Measurements from ENCODE around the gene LSMEM2.
"Not testable (repeated sequence)": the region's sequence is repeated elsewhere in the genome, so short reads cannot be mapped to it uniquely, and the experiment has no call there.

Gene LSMEM2

DNA sequence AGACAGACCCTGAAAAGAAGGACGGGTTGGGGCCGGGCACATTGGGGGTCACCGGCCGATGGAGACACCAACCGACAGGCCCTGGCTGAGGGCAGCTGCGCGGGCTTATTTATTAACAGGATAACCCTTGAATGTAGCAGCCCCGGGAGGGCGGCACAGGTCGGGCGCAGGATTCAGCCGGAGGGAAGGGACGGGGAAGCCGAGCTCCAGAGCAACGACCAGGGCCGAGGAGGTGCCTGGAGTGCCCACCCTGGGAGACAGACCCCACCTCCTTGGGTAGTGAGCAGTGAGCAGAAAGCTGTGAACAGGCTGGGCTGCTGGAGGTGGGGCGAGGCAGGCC, 2.2 kb upstream of the LSMEM2 start:
- FAIRE-seq: no peak
- DNase-seq (ENCODE audit: low spot score): no peak

DNA sequence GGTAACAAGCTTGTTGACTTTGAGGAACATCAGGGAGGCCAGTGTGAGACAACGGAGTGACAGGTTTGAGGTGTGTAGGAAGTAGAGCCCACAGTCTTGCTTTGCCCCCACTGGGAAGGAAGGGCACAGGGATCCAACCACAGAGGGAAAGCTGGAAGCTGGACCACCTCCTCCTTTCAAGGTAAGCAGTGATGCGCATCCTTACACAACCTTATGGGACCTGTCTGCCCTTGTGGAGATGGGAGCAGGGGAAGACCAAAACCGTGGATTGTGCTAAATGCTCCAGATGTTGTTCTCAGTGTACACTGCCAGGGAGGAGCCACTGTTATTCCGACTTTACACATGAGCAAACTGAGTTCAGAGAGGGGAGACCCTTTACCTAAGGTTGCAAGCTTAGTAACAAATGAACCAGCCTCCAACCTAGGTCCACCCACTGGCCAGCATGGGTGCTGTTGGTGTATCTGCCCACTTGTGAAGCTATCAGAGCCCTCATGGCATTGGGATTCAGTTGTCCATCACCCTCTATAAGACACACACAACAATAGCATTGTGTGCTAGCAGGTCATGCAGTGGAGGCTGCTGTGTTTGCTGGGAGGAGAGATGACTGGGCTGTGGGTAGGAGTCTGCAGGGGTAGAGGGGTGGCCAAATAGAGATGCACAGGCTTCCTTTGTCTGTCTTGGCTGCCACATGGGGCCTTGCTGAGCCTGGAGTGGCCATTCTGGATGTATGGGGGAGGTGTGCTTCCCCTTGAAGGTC, 586 bp upstream of the LSMEM2 start:
- FAIRE-seq: no peak
- no peak for DNase-seq (ENCODE audit: low spot score)

DNA sequence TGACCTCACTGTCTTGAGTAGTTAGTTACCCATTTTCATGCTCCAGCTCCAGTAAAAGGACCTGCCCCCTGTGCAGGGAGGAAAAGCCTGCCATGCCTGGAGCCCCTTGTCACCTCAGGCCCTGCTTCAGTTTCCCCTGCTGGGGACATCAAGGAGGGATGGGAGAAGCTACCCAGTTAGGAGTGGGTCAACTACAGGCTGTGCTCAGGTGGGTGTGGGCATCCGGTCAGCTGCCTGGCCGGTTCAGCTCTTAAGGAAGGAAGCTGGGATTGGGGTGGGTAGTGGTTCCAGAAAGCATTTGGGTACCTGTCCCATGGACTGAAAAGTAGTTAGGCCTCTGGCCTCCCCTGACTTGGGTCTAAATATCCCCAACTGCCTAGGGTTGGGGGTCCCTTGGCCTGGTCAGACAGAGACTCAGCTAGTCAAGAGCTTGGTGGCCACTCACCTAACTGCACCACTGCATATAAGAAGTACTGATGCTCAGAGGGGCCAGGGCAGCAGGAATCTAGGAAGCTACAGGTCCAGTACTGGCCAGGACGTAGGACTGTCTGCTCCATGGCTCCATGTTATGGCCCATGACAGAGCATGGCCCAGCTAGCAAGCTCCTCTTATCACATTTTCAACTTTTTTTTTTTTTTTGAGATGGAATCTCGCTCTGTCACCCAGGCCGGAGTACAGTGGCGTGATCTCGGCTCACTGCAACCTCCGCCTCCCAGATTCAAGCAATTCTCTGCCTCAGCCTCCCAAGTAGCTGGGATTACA, 549 bp downstream of the LSMEM2 start:
- DNase-seq (ENCODE audit: low spot score) (no peak), FAIRE-seq (no peak)

DNA sequence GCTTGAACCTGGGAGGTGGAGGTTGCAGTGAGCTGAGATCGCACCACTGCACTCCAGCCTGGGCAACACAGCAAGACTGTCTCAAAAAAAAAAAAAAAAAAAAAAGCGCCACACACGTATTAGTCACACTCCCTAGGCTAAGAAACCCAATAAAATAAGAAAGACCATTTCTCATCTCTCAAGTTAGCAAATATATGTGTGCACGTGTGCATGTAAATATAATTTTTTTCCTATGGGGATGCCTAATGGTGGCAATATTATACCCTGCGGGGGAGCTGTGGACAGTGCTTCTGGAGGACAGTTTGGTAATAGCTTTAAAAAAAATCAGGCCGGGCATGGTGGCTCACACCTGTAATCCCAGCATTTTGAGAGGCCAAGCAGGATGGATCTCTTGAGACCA, 5.2 kb downstream of the LSMEM2 start:
- DNase-seq (ENCODE audit: low spot score); FAIRE-seq: not testable (repeated sequence)

DNA sequence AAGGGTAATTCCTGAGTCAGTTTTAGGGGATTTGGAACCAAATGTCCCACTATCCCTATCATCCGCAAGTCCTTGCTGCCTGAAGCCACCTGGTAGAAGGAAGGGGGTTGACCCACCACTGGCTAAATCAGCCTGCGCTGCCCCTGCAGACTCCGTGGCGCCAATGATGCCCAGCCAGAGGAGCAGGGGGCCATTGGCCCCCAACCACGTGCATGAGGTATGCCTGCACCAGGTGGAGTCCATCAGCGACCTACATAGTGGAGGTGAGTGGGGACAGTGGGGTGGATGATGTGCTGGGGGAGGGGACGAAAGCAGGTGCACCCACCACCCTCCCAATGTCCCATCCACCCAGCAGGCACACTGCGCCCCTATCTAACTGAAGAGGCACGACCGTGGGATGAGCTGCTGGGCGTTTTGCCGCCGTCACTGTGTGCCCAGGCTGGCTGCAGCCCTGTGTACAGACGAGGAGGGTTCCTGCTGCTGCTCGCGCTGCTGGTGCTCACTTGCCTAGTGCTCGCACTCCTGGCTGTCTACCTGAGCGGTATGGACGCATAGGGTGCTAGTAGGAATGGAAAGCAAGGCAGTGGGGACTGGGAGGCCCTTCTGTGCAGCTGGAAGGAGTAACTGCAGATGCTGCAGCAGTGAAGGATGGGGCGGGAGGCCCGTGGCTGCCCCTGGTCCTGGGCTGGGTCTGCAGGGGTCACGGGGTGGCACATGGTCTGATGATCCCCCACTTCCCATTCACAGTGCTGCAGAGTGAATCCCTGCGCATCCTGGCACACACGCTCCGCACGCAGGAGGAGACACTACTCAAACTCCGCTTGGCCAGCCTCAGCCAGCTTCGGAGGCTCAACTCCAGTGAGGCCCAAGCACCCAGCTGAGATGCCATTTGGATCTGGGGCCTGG, 7.7 kb downstream of the LSMEM2 start:
- FAIRE-seq (peak; percentile 37), DNase-seq (ENCODE audit: low spot score) (no peak)

DNA sequence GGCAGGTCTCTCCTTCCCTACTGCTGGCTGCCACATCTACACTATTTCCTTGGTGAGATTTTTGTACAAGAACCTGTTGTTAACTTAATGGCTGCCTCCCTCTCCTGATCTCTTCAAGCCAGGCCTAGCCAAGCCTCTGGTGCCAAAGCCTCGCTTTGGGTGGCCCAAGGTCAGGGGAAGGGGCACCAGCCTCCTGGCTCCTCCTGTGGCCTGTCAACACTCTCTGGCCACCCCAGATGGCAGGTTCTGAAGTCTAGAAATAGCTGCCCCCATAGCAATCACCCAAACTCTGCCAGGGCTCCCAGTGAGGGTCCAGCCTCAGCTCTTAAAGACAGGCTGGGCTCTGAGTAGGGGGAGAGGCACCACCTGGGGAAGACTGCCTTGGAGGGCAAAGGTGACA, 8.4 kb downstream of the LSMEM2 start:
- FAIRE-seq (no peak), DNase-seq (ENCODE audit: low spot score) (no peak)

DNA sequence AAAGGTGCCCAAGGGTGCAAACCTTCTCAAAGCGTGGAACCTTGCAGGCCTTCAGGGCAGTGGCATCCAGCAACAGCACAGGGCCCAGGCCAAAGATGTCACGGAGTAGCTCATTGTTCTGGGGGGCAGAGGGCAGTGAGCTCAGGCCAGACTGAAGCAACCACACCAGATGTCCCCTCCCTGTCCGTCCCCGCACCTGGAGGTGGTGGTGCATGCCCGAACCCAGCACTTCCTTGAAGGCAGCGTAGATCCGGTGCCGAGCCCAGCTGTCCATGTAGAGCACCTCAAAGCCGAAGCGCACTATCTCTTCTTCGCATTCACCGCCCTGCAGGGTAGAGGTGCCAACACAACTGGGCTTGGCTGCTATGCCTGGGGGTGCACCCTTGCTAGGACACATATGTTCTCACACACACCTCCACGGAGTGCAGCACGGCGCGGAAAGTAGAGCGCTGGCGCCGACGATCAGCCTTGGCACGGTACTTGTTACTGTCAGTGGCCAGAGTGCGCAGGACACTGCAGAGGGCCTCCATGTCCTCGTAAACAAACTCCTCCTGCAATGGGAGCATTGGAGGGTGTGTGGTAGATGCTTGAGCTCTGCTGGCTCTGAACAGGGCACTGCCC, 9.6 kb downstream of the LSMEM2 start:
- DNase-seq (ENCODE audit: low spot score) (no peak), FAIRE-seq (no peak)

DNA sequence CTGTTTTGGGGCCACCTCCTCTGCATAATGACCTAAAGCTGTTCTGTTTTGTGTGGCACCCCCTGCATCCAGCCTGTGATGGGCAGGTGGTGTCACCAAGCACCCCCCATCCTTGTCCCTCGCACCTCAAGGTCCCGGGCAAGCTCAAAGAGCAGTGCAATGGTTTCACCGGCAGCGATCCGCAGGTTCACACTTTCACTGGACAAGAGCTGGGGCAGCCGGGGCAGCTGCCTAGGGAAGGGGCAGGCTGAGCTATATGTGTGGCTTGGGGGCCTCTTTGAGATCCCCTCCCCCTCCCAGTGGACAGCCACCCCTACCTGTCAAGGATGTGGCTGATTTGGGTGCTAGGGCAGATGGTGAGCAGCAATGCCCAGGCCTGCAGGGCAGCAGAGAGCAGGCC, 10.2 kb downstream of the LSMEM2 start:
- DNase-seq (ENCODE audit: low spot score) (no peak), FAIRE-seq (no peak)

DNA sequence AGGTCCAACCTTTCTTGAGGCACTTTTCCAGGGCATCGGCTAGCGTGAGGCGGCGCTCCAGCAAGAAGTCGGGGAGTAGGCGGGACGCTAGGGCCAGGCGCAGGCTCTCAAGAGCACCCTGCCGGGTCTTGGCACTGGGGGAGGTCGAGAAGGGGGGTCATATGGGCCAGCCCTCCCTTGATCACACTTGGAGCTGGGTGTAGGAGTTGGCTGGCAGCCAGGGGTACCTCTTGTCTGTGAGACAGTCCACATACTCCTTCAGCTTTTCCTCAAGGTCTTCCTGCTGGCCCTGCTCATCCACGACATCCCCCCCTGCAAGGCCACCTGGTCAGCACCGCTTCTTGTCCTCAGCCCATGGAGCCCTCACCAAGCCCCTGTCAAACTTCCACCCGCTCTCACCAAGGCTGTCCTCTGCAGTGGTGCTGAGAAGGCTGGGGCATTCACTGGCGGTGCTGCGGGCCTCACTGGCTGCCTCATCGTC, 11.3 kb downstream of the LSMEM2 start:
- FAIRE-seq: no peak

DNA sequence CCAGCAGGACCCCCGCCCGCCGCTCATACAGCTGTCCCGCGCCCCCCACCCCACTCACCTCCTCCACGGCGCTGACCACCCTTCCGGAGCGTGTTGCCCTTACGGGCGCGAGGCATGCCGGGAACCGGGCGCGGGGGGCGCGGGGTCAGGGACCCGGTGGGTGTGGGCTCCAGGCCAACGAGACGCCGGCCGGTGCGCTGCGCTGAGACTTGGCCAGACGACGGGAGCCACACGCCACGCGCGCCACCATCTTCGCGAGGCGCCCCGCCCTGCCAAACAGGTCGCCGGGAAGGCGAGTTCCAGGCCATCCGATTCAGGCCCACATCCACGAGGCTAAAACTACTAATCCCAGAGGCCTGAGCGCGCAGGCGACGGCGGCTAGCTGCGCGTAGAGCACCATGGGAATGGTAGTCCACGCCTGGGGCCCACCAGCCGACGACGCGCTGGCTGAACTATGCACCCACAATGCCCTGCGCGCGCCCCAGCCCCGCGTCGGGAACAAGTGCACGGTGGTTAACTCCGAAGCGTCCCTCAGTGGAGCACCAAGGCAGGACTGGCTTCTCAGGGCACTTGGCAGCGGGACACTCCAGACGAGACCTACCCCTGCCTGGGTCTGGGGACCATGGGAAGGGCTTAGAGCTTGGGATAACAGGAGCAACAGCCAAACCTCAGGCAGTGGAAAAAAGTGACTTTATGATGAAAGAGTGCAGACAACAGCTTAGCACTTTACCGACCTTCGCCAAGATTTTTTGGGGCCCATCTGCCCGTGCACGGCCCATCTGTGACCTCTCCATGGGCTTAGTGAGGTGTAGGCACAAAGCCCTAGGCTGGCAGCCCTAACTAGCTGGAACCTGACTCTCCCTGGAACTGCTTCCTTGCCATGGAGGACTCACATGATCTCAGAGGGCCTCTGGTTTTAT, 13.5 kb downstream of the LSMEM2 start, which contains the start of gene IFRD2:
Gene IFRD2, minus strand, starts transcription at position 271 of the 920 bp plus-strand sequence. Its CDS starts 155 bp downstream, at position 116.
- DNase-seq (ENCODE audit: low spot score) (peak; percentile 97), FAIRE-seq (peak; percentile 99)

More for the DNA sequence above, 11.3 kb downstream of the LSMEM2 start:
- no peak for DNase-seq (ENCODE audit: low spot score)

DNA sequence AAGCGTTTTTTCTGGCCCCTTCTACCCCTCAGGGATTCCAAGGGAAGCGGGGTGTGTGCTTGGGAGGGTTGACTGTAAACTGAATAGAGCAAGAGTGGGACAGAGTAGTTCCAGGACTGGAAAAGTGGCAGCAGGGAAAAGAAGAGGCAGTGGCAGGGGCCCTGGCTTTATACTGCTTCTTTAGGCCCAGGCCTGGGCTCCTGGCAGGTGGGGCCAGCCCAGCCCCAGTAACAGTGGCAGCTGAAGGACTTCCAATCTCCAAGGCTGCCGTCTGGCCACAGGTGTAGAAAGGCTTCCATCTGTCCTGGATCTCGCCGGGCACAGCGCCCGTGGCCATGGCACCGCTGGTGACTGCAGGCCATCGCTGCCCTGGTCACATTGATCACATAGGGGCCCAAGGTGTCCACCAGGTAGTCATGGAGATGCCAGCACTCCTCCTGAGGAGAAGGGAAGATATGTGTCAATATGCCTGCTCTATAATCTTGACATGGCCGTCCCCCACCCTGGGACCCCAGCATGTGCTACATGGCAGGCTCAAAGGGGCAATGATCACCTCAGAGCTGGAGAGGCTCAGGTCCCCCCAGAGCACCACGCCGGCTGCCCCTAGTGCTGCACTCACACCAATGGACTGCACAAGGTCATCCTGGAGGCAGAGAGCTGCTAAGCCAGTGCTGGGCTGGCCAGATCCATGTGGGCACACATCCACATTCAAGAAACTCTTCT, 14.4 kb downstream of the LSMEM2 start:
- FAIRE-seq: peak; percentile 32
- DNase-seq (ENCODE audit: low spot score): no peak

DNA sequence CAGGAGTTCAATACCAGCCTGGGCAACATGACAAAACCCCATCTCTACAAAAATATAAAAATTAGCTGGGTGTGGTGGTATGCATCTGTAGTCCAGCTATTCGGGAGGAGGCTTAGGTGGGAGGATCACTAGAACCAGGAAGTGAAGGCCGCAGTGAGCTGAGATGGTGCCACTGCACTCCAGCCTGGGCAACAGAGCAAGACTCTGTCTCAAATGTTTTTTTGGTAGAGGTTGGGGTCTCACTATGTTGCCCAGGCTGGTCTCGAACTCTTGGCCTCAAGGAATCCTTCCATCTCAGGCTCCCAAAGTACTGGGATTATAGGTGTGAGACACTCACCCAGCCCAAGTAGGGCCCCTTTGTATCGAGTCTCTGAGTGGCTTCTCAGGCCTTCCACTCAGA, 15.2 kb downstream of the LSMEM2 start:
- DNase-seq (ENCODE audit: low spot score) (no peak), FAIRE-seq (no peak)

DNA sequence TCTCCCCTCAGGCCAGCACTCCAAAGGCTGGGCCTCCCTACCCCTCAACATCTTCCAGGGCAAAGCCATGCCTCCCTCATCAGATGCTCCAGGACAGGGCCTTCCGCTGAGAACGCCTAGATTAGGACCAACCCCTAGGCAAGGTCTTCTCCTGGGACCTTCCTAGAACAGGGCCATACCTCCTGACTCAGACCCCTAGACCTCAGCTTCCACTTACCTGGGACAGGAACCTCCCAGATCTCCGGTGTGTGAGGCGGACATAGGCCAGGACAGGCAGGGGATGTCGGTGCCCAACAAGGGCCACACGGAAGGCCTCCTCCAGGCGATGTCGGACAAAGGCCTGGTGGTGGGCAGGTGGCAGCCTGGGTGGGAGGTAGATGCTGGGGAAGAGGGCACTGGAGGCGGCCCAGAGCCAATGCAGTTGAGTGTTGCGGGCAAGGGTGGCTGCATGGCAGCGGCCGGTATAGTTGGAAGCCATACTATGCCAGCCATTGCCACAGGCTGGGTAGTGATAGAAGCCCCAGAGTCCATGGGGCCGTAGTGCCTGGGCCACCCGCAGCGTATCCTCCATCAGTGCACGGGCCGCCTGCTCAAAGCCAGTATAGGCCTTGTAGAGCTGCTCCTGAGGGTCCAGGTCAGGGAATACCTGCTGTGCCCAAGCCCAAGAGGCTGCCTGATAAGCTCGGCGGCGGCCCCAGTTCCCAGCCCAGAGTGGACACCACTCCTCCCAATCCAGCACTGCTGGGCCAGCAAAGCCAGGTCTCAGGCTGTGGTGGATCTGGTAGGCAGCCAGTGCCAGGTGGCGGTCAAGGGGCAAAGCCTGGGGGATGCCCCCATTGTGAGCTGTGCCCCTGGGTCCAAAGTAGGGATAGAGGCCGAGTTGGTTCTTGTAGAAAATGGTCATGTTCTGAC, 15.9 kb downstream of the LSMEM2 start:
- no peak for DNase-seq (ENCODE audit: low spot score)
- no peak for FAIRE-seq

DNA sequence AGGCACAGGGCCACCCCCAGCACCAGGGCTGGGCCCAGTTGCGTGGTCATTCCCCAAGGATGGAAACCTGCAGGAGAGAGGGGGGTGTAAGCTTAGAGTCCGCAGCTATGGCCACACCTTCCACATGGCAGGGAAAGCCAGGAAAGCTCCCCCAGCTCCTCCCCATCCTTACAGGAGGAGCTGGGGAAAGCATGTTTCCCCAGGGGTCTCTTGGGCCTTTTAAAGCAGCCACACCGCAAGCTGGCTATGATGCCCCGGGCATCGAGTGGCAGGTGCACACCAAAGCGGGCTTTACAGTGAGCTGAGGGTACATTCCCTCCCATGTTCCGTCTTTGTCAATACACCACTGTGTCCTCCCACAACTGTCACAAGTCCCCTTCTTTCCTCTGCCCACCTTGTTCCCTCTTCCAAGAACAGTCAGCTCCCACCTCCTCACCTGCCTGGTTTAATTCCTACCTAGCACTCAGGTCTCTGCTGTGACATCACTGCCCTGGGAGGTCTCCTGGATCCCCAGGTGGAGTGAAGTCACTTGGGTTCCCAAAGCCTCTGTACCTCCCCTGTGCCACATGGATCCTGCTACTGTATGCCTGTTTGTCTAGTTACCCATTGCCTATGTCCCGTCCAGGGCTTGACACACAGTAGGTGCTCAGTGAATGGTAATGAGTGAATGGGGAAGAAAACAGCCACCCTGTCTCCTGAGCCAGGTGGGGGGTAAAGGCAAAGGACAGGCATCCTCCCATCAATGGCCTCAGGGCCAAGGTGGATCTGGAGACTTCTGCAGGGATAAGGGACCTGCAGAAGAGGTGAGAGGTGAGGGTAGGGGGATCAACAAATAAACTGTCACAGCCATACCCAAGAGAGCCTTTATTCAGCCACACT, 16.9 kb downstream of the LSMEM2 start:
- no peak for FAIRE-seq
- no peak for DNase-seq (ENCODE audit: low spot score)

DNA sequence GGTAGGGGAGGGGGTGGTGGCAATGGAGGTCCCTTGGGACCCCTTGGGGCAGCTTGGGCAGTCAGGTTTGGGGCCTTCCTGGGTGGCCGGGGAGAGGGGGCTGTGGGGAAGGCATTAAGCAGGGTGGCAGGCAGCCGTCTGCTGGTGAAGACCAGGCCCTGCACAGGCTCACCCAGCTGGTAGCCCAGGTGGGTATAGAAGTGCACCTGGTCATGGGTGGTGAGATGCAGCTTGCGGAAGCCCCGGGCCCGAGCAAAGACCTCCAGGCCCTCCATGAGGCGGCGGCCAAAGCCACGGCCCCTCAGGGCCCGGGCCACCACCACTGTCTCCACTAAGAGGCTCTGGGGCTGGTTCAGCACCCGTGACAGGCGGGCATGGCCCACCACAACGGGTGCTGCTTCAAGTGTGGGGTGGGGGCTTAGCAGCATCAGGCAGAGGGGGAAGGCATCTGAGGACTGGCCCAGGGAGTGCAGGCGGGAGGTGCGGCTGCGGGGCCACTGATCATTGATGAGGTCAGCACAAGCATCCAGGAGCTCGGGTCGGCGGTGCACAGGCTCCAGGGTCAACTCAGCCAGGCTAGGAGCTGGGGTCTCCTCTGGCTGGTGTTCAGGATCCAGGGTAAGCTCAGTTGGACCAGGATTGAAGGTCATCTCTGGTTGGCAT, 18.0 kb downstream of the LSMEM2 start:
- no peak for FAIRE-seq
- no peak for DNase-seq (ENCODE audit: low spot score)

DNA sequence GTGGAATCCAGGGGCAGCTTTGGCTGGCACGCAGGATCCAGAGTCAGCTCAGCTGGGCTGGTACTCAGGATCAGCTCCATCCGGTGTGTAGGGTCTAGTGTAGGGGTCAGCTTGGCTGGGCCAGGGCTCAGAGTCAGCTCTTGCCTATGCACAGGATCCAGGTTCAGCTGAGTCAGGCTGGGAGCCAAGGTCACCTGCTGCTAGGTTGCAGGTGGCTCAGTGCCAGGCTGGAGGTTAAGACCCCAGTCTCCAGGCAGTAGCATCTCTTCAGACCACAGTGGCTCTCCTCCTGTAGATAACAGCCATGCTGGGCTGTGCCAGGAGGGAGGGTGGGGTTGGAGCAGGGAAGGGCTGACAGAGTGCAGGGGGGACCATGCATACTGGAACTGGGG, 18.5 kb downstream of the LSMEM2 start:
- DNase-seq (ENCODE audit: low spot score): no peak
- FAIRE-seq: no peak
